DMS153 (cell line): ENCODE data around the gene CHMP4B.

Source experiments
- DNase-seq: peaks from one replicate; lab custom pipeline; 2025; lab: John Stamatoyannopoulos, UW

The CHMP4B gene

DNA sequence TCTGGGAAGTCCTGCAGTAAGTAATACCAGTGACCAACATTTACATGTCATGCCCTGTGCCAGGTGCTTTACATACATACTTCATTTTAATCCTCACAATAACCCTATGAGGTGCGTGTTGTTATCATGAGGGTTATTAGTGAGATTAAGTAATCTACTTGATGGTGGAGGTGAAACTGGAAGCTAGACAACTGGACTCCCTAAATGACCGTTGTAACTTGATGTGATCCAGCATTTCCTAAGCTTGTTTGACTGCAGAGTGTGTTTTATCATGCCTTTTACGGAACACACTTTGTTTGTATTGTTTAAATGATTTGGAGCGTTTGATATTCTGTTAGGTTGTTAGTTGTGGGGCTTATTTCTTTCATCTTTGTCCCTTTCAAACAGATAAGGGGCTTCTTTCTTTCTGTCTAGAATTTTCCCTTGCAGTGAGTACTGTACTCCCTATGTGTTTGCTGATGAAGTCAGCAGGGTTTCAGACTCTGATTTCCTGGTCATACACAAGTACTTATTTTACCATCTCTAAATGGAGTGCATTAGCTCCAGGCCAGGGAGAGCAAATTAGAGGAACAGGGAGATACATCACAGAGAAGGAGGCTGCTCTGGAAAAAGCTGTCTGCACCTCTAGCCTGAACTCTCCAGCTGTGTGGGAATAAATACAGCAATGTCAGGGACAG, 29.7 kb downstream of the CHMP4B start:
- DNase-seq, result no peak

DNA sequence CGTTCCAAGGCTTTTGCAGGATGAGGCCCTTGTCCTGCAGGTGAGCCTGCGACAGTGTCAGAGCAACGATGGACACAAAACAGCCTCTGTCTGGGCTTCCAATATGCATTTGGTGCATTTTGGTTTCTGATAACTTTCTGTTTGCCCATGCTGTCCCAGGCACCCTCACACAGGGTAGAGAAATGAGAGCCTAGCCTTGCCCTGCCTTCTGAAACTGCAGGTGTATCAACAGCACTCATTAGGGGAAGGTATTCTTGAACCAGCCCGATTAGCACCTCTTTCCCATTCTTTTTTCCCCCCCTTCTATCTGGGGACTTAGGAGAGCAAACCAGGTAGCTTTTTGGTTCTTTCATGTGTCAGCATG, 30.3 kb downstream of the CHMP4B start:
- DNase-seq, result no peak

DNA sequence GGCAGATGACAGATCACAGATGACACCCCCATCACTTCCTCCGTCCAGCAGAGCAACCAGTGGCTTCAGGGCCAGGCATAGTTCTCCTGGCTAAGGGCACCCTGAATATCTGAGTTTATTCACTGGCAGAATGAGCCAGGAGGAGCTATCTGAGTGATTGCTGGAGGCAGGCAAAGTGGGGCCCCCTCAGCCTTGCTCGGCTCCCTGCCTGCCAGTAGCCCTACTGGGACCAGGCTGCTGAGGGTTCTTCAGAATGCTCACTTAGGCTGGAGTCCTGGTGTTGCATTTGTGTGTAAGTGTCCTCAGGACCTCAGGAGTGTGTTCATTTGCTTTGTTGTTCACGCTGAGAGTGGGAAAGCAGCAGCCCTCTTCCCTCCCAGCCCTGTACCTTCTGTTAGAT, 31.2 kb downstream of the CHMP4B start:
- no peak for DNase-seq

DNA sequence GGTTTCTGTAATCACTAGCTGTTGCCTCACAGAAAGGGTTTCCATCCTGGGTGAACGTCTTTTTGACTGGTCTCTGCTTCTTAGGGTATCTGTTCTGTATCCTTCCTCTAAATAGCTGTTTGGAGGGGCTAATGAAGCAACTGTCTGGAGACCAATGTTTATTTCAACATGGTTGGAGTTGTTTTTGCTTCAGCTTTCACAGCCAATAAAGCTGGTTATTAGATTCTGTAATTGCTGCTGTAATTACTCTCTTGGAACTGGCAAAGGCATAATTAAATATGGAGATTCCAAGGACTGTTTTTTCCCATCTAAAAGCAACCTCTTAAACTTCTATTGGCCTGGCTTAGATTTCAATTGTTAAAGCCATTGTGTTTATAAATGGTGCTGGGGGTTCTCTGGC, 31.9 kb downstream of the CHMP4B start:
- DNase-seq, result no peak

DNA sequence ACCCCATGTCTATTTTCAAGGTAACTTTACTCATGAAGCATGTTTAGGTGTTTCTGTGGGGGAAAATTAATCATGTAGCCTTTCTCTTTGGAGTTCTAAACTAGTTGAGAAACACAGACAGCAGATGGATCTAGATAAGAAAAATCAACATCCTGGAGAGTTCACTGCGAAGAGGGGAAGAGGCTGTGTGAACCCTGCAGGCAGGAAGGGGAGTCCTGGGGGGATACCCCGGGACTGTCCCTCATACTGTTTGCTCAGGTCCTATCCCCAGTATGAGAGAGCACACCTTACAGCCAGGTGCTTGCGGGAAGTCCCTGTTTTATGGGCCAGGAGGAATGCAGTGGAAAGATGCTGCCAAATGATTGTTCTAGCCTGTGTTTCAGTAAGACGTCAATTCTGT, 32.7 kb downstream of the CHMP4B start:
- no peak for DNase-seq

DNA sequence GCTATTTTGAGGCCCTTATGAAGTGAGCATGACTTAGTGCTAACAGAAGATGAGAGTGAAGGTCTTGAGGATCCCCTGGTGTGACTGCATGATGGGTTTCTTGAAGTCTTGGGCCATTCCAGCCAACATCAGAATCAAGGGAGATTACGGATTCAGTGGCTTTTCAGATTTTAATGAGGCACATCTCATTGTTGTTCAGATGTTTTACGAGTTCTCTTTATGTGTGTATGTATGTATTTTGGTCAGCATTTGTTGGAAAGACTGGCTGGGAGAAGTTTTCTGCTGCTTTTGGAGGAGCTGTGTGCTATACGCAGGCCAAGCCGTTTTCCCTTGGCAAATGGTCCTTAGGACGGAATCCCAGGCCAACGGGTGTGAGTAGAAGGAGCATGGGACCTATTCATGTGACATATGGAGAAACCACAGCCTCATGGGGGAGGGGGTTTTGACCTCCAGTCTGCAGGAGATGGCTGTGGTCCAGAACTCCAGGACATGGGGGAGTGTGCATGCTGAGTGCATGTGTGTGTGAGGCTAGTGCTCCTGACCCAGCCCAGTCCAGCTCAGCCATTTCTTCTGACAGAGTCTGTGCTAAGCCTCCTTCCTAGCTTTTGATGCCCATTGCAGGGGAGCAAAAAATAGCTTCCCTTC, 35.3 kb downstream of the CHMP4B start:
- no peak for DNase-seq

DNA sequence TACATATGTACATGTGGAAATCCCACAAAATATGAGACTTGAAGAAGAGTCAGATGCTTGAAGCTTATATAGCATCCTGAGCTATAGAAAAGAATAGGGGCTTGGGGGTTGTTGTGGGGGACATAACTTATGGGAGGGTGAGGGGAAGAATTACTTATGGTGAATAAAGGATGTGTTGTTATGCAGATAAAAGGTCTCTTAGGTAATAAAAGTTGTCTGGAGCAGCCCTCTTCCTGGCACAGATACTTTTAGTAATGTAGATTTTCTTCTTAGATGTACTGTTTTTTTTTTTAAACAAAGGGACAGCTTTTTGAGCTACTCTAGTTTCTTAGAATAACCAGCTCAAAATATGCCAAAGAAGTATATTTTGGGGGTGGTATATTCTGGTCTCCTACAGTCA, 35.9 kb downstream of the CHMP4B start:
- no peak for DNase-seq

DNA sequence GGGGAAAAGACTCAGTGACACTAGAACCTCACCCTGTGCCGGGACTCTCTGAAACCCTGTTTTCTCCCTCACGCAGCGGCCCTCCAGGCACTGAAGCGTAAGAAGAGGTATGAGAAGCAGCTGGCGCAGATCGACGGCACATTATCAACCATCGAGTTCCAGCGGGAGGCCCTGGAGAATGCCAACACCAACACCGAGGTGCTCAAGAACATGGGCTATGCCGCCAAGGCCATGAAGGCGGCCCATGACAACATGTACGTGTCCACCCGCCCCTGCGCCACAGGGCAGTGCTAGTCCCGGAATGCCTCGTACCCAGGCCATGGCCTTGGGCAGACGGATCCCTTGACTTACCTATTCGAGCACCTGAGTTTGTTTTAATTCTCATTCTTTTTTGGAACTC, 37.2 kb downstream of the CHMP4B start:
- no peak for DNase-seq

DNA sequence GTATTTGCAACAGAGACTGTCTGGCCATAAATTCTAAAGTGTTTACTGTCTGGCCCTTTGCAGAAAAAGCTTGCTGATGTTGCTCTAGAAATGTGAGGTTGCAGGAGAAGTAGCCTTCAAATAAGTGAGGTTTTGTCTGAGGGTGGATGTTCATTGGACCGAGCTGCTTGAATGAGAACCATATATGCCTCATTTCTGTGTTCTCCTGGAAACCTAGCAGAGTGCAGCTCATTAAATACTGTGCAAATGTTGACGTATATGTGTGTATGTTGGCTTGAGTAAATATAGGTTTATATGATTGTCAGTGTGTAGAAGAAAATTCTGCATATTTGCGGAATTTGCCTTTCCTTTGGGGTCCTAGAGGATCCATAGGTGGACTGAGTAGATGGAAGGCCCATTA, 39.0 kb downstream of the CHMP4B start:
- DNase-seq, result no peak

DNA sequence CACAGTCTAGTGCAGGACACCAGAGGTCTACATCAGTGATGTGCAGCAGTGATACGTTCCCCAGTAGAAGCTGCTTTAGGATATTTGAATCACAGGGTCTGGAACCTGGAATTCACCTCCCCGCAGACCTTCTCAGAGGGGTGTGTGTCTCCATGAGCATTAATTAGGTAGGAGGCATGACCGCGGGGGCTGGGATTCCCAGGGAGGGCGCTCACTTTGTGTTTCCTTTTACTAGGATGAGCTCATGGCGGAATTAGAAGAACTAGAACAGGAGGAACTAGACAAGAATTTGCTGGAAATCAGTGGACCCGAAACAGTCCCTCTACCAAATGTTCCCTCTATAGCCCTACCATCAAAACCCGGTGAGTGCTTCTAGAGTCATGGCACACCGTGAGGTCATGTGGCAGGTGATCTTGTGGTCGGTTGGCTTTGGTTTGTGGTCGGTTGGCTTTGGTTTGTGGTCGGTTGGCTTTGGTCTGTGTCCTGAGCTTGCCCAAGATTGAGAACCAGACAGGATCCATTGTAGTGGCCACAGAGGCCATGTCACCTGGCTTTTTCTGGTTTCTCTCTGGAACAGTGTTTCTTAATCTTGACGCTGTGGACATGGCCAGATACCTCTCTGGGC, 40.8 kb downstream of the CHMP4B start:
- DNase-seq, result no peak

DNA sequence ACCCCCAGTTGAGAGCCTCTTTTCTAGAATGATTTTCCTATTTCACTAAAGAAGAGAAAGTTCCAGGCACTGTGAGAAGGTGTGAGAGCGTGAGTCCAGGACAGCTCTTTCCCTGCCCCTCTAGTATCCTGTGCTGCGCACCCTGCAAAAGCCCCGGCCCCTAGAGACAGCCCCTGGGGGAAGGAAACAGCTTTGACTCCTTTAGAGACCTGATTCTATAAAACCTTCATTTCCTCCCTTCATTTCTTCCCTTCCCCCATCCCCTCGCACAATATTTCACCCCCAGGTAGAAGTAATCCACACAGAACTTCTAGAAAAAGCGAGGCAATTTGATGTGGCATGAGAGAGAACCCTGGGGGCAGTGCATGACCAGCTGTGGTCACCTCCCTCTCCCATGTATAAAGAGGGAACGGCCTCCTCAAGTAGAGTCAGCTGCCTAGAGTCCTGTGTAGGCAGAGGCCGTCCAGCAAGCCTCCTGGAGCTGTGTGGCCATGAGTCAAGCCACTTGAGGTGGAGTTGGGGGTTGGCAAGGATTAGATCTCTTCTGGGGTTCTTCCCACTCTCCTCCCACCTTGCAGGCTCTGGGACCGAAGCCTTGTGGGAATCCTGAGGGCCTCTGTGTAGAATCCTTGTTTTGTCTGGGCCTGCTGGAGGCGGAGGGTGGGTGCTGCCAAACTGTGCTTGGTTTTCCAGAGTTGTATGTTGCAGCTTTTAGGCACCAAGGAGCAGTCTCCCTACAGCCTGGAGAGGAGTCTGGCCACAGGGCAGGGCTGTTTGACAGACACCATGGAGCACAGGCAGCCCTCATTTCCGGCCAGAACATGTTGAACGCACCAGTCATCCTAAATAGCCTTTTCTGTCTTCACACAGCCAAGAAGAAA, 41.7 kb downstream of the CHMP4B start:
- DNase-seq, result no peak

DNA sequence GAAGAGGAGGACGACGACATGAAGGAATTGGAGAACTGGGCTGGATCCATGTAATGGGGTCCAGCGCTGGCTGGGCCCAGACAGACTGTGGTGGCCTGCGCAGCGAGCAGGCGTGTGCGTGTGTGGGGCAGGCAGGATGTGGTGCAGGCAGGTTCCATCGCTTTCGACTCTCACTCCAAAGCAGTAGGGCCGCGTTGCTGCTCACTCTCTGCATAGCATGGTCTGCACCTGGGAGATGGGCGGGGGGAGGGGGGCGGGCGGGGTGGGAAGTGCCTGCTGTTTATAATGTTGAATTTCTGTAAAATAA, 42.3 kb downstream of the CHMP4B start:
- DNase-seq, result no peak

DNA sequence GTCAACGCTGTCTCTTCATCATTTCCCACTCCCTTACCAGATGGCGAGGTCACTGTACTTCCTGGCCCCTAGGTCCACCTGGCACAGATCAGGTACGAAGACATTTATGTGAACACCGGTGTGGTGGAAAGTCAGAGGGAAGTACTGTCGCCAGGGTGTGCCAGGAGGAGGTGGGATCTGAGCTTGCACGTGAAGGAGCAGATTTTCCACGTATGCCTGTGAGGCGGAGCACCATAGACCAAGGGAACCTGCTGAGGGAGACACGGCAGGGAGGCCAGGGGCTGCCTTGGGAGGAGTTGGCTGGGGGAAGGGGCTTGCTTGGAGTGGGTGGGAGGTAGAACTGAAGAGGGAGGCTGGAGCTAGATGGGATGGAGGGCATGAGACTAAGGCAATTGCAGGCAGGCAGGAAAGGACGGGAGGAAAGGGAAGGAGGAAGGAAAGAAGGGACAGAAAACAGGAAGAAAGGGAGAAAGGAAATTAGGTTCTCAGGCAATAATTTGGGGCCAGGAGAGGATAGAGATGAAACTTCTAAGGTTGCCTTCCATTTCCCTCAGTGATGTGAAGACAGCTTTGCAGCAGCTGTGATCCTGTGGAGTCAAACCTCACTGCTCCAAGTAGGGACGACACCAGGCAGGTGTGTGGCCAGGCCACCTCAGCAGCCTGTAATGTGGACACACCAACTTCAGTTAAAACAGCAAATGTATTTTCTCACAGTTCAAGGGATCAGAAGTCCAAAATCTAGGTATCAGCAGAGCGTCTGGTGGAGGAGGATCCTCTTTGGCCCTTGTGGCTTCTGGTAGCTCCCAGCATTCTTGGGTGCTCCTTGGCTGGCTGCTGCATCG, 46.8 kb downstream of the CHMP4B start:
- DNase-seq, result no peak

DNA sequence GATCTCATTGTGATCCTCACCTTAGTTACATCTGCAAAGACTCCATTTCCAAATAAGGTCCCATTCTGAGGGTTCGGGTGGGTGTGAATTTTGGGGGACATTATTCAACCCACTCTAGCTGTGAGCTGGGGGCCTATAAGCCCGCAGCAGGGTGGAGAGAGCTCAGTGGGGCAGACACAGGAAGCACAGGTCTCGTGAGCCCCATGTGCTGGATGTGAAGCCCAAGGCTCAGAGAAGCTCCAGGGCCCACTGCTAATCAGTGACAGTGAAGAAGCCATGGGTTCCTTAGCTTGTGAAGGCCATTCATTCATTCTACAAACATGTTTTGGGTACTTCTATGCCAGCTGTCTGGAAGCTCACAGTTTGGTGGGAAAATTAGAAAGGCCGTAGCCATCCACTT, 47.5 kb downstream of the CHMP4B start:
- DNase-seq, result no peak

DNA sequence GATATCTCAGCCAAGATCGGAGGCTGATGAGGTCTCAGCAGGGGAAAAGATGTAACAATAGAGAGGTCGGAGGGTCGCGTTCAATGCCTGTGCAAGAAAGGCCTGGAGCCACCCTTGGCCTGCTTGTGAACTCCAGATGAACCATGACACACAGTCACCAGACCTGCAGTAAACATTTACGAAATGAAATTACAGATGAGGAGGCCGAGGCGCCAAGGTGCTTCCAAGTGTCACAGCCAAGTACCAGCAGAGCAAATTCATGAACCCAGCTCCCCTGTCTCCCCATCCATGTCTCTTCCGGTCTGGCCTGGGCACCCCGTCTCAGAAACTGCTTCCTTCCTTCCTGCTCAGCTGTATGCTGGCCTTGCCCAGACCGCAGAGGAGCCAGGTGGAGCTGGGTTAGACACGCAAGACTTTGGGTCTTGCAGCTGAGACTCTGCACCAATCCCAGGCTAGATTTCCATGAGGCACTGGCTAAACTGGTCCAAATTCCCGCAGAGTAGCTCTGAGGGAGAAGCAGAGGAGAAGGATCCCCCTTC, 48.1 kb downstream of the CHMP4B start:
- DNase-seq, result no peak

DNA sequence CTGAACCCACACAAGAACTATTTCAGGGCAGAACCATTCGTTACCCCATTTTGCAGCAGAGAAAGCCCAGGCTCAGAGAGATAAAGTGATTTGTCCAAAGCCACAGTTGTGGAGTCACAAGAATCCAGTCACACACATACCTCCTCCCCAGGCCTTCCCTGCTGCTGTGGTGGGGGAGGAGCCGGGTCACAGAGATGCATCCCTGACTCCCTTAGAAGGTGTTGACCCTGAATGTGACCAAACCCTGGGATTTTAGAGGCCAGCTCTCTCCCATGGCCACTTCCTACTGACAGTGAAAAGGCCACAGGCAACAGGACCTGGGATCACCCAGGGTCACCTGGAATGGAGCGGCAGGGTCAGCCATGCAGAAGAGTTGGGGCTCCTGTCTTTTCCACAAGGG, 48.6 kb downstream of the CHMP4B start:
- DNase-seq, result no peak

DNA sequence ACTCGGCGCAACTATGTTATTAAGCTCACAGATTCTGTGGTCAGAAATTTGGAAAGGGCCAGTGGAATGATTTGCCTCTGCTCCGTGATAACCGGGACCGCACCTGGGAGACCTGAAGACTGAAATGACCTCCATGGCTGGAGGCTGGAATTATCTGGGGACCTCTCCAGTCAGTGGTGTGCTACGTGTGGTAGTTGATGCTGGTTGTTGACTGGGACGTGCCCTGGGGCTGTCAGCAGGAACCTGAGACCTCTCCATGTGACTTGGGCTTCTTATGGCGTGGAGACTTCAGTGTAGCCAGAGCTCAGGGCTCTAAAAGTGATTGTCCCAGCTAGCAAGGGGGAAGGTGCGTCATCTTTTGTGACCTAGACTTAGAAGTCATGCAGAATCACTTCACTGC, 50.3 kb downstream of the CHMP4B start:
- DNase-seq, result no peak

DNA sequence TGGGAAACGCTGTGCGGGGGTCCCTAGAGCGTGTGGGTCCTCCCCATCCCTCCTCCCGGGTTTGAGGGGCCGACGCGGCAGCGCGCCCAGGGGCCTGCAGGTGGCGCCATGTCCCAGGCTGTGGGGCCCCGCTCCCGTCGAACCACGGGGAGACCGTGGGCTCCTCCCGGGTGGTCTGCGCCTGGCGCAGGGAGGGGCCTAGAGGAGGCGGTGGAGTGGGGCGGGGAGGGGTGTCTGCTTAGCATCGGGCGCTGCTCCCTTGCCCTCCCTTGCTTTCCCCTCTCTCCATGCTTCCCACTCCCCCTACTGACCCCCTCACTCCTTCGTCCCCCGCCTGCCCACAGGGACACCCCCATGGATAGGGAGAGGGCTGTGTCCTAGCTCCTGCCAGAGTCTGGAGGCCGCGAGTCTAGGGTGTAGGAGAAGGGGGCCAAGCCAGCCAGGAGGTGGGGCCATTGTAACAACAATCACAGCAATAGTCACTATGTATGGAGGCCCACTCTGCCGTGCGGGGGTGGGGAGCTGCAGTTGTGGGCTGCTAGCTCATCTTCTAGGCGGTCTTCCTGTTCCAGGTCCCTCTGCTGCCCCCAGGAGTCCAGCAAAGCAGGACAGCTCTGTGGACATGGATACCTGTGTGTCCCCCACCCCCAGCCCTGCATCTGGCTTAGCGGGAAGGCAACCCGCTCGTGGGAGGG, 51.7 kb downstream of the CHMP4B start:
- DNase-seq, result no peak

DNA sequence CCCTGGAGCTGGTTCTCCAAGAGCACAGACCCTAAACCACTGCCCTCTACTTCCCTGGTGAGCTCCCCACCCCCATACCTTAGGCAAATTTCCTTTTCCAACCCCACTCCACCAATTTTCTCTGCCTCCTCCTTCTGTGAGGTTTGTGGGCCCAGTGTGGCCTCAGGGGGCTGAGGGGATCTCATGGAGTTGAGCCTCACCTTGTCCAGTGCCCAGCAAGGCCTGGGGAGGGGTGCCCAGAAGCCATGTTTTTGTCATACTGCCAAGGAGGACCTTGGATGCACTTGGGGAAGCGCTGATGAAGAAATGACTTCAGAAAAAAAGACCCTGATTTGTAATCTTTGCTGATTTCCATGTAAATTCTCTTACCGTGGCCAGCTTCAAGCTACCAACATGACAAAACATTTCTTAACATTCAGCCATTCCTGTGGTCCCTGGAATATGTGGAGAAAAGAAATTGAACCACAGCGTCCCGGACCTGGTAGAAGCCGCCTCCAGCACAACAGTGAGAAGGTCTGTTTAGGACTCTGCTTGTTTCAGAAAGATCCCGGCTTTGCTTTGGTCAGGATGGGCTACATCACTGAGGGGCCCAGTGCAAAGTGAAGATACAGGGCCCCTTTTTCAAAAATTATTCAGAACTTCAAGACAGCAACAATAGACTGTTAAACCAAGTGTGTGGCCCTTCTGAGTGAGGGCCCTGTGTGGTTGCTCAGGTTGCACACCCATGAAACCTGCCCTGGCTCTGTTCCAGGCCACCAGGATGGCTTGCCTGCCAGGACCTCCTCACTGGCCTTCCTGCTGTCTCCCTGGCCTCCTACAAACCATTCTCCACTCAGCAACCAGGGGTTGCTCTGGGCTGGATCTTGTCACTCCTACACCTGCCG, 52.5 kb downstream of the CHMP4B start:
- DNase-seq, result no peak

DNA sequence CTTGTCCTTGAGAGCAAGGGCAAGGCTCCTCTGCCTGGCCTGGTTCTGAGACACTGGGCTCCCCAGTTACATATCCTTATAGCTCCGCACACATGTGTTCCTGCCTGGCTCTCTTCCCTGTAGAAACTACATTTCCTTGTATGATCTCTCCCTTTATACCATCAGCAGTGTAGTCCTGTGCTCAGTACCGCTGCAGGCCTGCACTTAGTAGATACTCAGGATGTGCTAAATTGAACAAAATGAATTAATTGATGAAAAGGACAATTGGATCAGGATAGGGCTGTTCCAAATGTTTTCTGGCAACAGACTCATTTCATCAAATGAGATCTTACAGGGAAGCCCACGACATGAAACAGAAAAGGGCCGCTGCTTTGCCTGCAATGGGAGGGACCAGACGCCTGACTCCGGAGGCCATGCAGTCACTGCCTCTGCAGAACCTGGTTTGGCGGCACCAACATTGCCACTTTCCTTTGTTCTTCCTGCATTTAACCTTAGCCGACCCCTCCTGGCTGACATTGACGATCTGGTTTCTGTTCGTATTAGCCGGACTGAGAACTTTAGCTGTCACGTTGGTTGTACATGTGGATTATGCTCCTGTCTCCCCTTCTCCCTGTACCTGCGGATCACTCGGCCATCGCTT, 53.3 kb downstream of the CHMP4B start:
- DNase-seq, result no peak
